Testis (tissue), 3 donors: ENCODE data around the gene MGAT3. TPM values are rescaled to one million over a fixed set of nuclear protein-coding genes. Genes with fewer than 3 reads are reported as not detected.

Experiments used
- DNase-seq: peaks from one replicate; pipeline ENCODE4 v3.0.0-alpha.2; 2019
- H3K27ac ChIP-seq, 2 donors: fragments of 200-600 bp; sonication (generic); one replicate each; pipeline ENCODE4 v1.5.1; 2019
- H3K27me3 ChIP-seq: fragments of 200-600 bp; sonication (generic); one replicate; pipeline ENCODE4 v1.5.1; 2019
- H3K36me3 ChIP-seq: fragments of 200-600 bp; sonication (generic); one replicate; pipeline ENCODE4 v1.5.1; 2017; ENCODE audit warnings: low read depth; ENCODE audit errors: missing control alignments
- H3K4me1 ChIP-seq: fragments of 200-600 bp; sonication (generic); one replicate; pipeline ENCODE4 v1.5.1; 2019
- H3K4me3 ChIP-seq, 2 donors: fragments of 200-600 bp; sonication (generic); one replicate each; pipeline ENCODE4 v1.5.1; 2017 to 2019
- H3K9me3 ChIP-seq: fragments of 200-600 bp; sonication (generic); one replicate; pipeline ENCODE4 v1.5.1; 2017
- CTCF ChIP-seq, 3 experiments: fragments of 450-650 bp in 2 of 3; fragments of 200-600 bp in 1 of 3; sonication (generic) in 1 of 3; IDR thresholded peaks; one replicate each; pipeline ENCODE4 v1.5.1; 2016 to 2019; ENCODE audit warnings: antibody characterized with exemption in 3 of 3, mild to moderate bottlenecking in 2 of 3, moderate library complexity in 1 of 3
- POLR2A ChIP-seq: fragments of 450-650 bp; IDR thresholded peaks from one replicate; pipeline ENCODE4 v1.6.1; 2017; ENCODE audit warnings: antibody characterized with exemption, mild to moderate bottlenecking, moderate library complexity
- WGBS, 2 donors: methylation state at CpG; one replicate each; pipeline ENCODE4 v1.1.5; 2018; 5-methylcytosine and 5-hydroxymethylcytosine counted together
- intact Hi-C: fragments of 100-400 bp; cut with DNase I; formaldehyde crosslinking; loops from one replicate; pipeline ENCODE4 v1.15.1; 2023; ENCODE audit warnings: low total_unique reads
- polyA plus RNA-seq: library from polyadenylated mRNA; stranded (reverse); fragments of 350-450 nt; fragmentation: Illumina TruSeq; extraction: RNeasy Lipid Tissue Mini Kit (QIAGEN cat#74804); gene quantifications from one replicate; pipeline ENCODE4 v1.2.3, GENCODE V29; 2014; ENCODE audit warnings: low read depth, low replicate concordance; ENCODE audit not compliant: insufficient read depth
- total RNA-seq, 2 donors: library from RNA; depleted of rRNA; stranded (reverse); fragments of >200 nt; gene quantifications; one replicate each; pipeline ENCODE4 v1.2.3, GENCODE V29; 2016

The MGAT3 gene
- total and polyA plus RNA-seq, 3 donors from 2014 or later = 4.6 to 9.7 (median 6.4) TPM

GRCh38 chr22:39497429-39497828 lies 40.6 kb downstream of the MGAT3 start:
- no peak overlapping the region for H3K27ac ChIP-seq
- 93 to 95% methylated on average over 8 of the region's 8 CpGs for WGBS, 2 donors
- peaks cover 16% of the 10 kb centered on the region for H3K4me1 ChIP-seq
- no peak for DNase-seq
- H3K9me3 ChIP-seq = no peaks in the 10 kb centered on the region
- TF ChIP-seq CTCF (IDR thresholded peaks at IDR 0.05) (no peak), POLR2A (no peak)
- no peaks in the 10 kb centered on the region for H3K36me3 ChIP-seq
- H3K27me3 ChIP-seq = no peaks in the 10 kb centered on the region
- no peak overlapping the region for H3K4me3 ChIP-seq
- intact Hi-C loops = no loop called here

- Histone ChIP-seq H3K36me3 (no peaks in the 10 kb centered on the region), H3K27ac (no peak overlapping the region), H3K4me3 (no peak overlapping the region), H3K9me3 (no peaks in the 10 kb centered on the region), H3K27me3 (no peaks in the 10 kb centered on the region), H3K4me1 (peaks cover 23% of the 10 kb centered on the region)
- WGBS, 2 donors = 60 to 100% methylated on average over 1 to 2 of the region's 2 CpGs
- intact Hi-C loops = no loop called here
- peak; percentile 58 for DNase-seq
- no peak for TF ChIP-seq POLR2A
- TF ChIP-seq CTCF (IDR thresholded peaks at IDR 0.05) = no peak
Measured at GRCh38 chr22:39498368-39498767, 41.6 kb downstream of the MGAT3 start.

- Histone ChIP-seq H3K9me3 (no peaks in the 10 kb centered on the region), H3K4me1 (peaks cover 27% of the 10 kb centered on the region), H3K36me3 (no peaks in the 10 kb centered on the region), H3K4me3 (no peak overlapping the region), H3K27ac (no peak overlapping the region), H3K27me3 (no peaks in the 10 kb centered on the region)
- intact Hi-C loops = no loop called here
- DNase-seq = no peak
- 63 to 72% methylated on average over 3 of the region's 3 CpGs for WGBS, 2 donors
- no peak for TF ChIP-seq POLR2A
- no peak for TF ChIP-seq CTCF (IDR thresholded peaks at IDR 0.05)
Measured at GRCh38 chr22:39498802-39499201, 42.0 kb downstream of the MGAT3 start.

GRCh38 chr22:39500101-39500500 lies 43.3 kb downstream of the MGAT3 start:
- Histone ChIP-seq H3K36me3 (no peaks in the 10 kb centered on the region), H3K4me1 (peaks cover 28% of the 10 kb centered on the region), H3K27ac (peak overlapping the region in 1 of 2 donors; percentile 86), H3K4me3 (no peak overlapping the region), H3K27me3 (no peaks in the 10 kb centered on the region), H3K9me3 (no peaks in the 10 kb centered on the region)
- intact Hi-C loops = no loop called here
- TF ChIP-seq CTCF (IDR thresholded peaks at IDR 0.05) (no peak), POLR2A (no peak)
- WGBS, 2 donors = 71 to 83% methylated on average over 6 of the region's 6 CpGs
- no peak for DNase-seq

- no peak for DNase-seq
Measured at GRCh38 chr22:39501644-39502108, 44.9 kb downstream of the MGAT3 start.

More at GRCh38 chr22:39501644-39502108, 44.9 kb downstream of the MGAT3 start:
- TF ChIP-seq POLR2A = no peak
- no peak for TF ChIP-seq CTCF (IDR thresholded peaks at IDR 0.05)
- WGBS, 2 donors = 29 to 35% methylated on average over 8 to 13 of the region's 13 CpGs
- peaks cover 28% of the 10 kb centered on the region for H3K4me1 ChIP-seq
- no peaks in the 10 kb centered on the region for H3K27me3 ChIP-seq
- H3K36me3 ChIP-seq = no peaks in the 10 kb centered on the region
- H3K27ac ChIP-seq = peak overlapping the region; percentile 86 to 87
- peak overlapping the region; percentile 85 to 95 for H3K4me3 ChIP-seq
- H3K9me3 ChIP-seq = no peaks in the 10 kb centered on the region
- intact Hi-C loops = no loop called here
